NCI-H1048 (cell line): Measurements from ENCODE around the gene NFKB1.

Experiments used
- DNase-seq: peaks from one replicate; lab custom pipeline; 2025; lab: John Stamatoyannopoulos, UW

The NFKB1 gene

GRCh38 chr4:102629673-102630072 lies 128.5 kb downstream of the NFKB1 start:
- DNase-seq, result no peak

GRCh38 chr4:102631616-102632015 lies 130.5 kb downstream of the NFKB1 start:
- no peak for DNase-seq

GRCh38 chr4:102632241-102633065 lies 131.3 kb downstream of the NFKB1 start:
- DNase-seq, result no peak

- no peak for DNase-seq
These were observed 131.9 kb downstream of the NFKB1 start for GRCh38 chr4:102633100-102633499.

- DNase-seq, result no peak
These were observed 136.2 kb downstream of the NFKB1 start for GRCh38 chr4:102637391-102637790.

GRCh38 chr4:102638621-102639020 lies 137.5 kb downstream of the NFKB1 start:
- no peak for DNase-seq

- no peak for DNase-seq
These were observed 138.4 kb downstream of the NFKB1 start for GRCh38 chr4:102639598-102639997.

GRCh38 chr4:102640669-102641068 lies 139.5 kb downstream of the NFKB1 start:
- no peak for DNase-seq

GRCh38 chr4:102641793-102642192 lies 140.6 kb downstream of the NFKB1 start:
- DNase-seq, result no peak

GRCh38 chr4:102642631-102643298 lies 141.6 kb downstream of the NFKB1 start:
- no peak for DNase-seq

GRCh38 chr4:102647117-102647516 lies 146.0 kb downstream of the NFKB1 start:
- DNase-seq, result no peak

GRCh38 chr4:102657206-102657605 lies 156.0 kb downstream of the NFKB1 start:
- no peak for DNase-seq

GRCh38 chr4:102663073-102663472 lies 161.9 kb downstream of the NFKB1 start:
- no peak for DNase-seq

GRCh38 chr4:102665527-102665926 lies 164.4 kb downstream of the NFKB1 start:
- DNase-seq, result no peak
